H1 (cell line): ENCODE results near the gene OR56A5. TPM values are rescaled to one million over a fixed set of nuclear protein-coding genes. Genes with fewer than 3 reads are reported as not detected.

Source experiments
- CTCF ChIA-PET: fragments of 300-600 bp; sonication (Branson Sonifier 250); formaldehyde crosslinking; loops from one replicate; lab custom pipeline; 2021; ENCODE audit not compliant: partially characterized antibody; lab: Charles Lee
- POLR2A ChIA-PET: fragments of 300-600 bp; sonication (Branson Sonifier 250); formaldehyde crosslinking; loops from one replicate; lab custom pipeline; 2021; ENCODE audit warnings: inconsistent platforms; ENCODE audit not compliant: partially characterized antibody; lab: Charles Lee
- DNase-seq, 2 experiments: peaks; one replicate each; pipeline versions ENCODE4 v3.0.0 to v3.0.0-alpha.2; 2010 to 2022; ENCODE audit warnings: low spot score in 2 of 2, low read depth in 1 of 2, mixed read lengths in 1 of 2
- FAIRE-seq: peaks from 2 replicates; lab custom pipeline; 2011; peaks lifted over from hg19 to GRCh38; lab: Jason Lieb, UNC
- H2AFZ ChIP-seq: 2 replicates; pipeline ENCODE4 v1.8.1; 2012; ENCODE audit warnings: low read length, inconsistent platforms
- H2AK5ac ChIP-seq: 2 replicates; pipeline ENCODE4 v1.6.1; 2013; ENCODE audit warnings: low read depth, low read length
- H2BK120ac ChIP-seq: replicated peaks from 2 replicates; pipeline ENCODE3; 2013; ENCODE audit warnings: low read depth, low read length, inconsistent platforms
- H2BK12ac ChIP-seq: 2 replicates; pipeline ENCODE4 v1.6.1; 2013; ENCODE audit warnings: low read depth, low read length
- H2BK15ac ChIP-seq: 2 replicates; pipeline ENCODE4 v1.6.1; 2013; ENCODE audit warnings: low read length
- H2BK20ac ChIP-seq: 2 replicates; pipeline ENCODE4 v1.6.1; 2013; ENCODE audit warnings: low read length
- H2BK5ac ChIP-seq: 2 replicates; pipeline ENCODE4 v1.6.1; 2013; ENCODE audit warnings: low read depth, low read length
- H3K14ac ChIP-seq: 2 replicates; pipeline ENCODE4 v1.6.1; 2013; ENCODE audit warnings: inconsistent platforms; ENCODE audit not compliant: insufficient read length
- H3K18ac ChIP-seq: 2 replicates; pipeline ENCODE4 v1.6.1; 2013; ENCODE audit warnings: low read length; ENCODE audit errors: extremely low read depth
- H3K23ac ChIP-seq: 2 replicates; pipeline ENCODE4 v1.6.1; 2013; ENCODE audit warnings: inconsistent platforms; ENCODE audit not compliant: insufficient read length
- H3K23me2 ChIP-seq: 2 replicates; pipeline ENCODE4 v1.6.1; 2013; ENCODE audit warnings: low read depth, low read length
- H3K27ac ChIP-seq: 2 replicates; pipeline ENCODE4 v1.6.1; 2011; ENCODE audit warnings: low read depth, low read length, inconsistent platforms
- H3K27me3 ChIP-seq, 4 experiments: replicated peaks in 1 of 4; 1 replicate in 1 of 4; 2 replicates in 3 of 4; pipeline versions ENCODE4 v1.6.1 to v1.8.1; 2011 to 2013; ENCODE audit warnings: low read length in 3 of 4, mild to moderate bottlenecking in 3 of 4, inconsistent platforms in 2 of 4, mixed read lengths in 2 of 4, moderate library complexity in 1 of 4; ENCODE audit not compliant: control insufficient read depth in 3 of 4, insufficient read depth in 3 of 4; ENCODE audit errors: extremely low read depth in 1 of 4
- H3K36me3 ChIP-seq, 4 experiments: 2 replicates each; pipeline versions ENCODE4 v1.6.1 to v1.8.1; 2011 to 2013; ENCODE audit warnings: mild to moderate bottlenecking in 4 of 4, low read length in 3 of 4, moderate library complexity in 2 of 4, control low read depth in 1 of 4, inconsistent platforms in 1 of 4; ENCODE audit not compliant: insufficient read depth in 4 of 4, control insufficient read depth in 2 of 4
- H3K4ac ChIP-seq: replicated peaks from 2 replicates; pipeline ENCODE3; 2013; ENCODE audit warnings: low read length, low read depth, mixed read lengths, inconsistent platforms; ENCODE audit not compliant: insufficient read length
- H3K4me1 ChIP-seq, 4 experiments: replicated peaks in 1 of 4; 1 replicate in 1 of 4; 2 replicates in 3 of 4; pipeline versions ENCODE4 v1.6.1 to v1.8.1; 2011 to 2013; ENCODE audit warnings: low read length in 3 of 4, inconsistent platforms in 2 of 4, mixed read lengths in 1 of 4; ENCODE audit not compliant: insufficient read depth in 4 of 4, control insufficient read depth in 3 of 4
- H3K4me2 ChIP-seq, 2 experiments: 2 replicates each; pipeline versions ENCODE4 v1.6.1 to v1.8.1; 2011 to 2013; ENCODE audit warnings: low read depth in 2 of 2, low read length in 2 of 2, control low read depth in 1 of 2, inconsistent platforms in 1 of 2, mild to moderate bottlenecking in 1 of 2; ENCODE audit not compliant: insufficient read depth in 1 of 2
- H3K4me3 ChIP-seq, 4 experiments: fragments of 200-600, 300-600 bp in 1 of 4; sonication (generic), shearing (Covaris generic), sonication (Bioruptor Twin) in 1 of 4; 2 replicates each; pipeline versions ENCODE4 v1.5.1 to v1.8.1; 2011 to 2016; ENCODE audit warnings: low read length in 4 of 4, low read depth in 3 of 4, control low read depth in 2 of 4, inconsistent platforms in 2 of 4, mild to moderate bottlenecking in 2 of 4, mixed read lengths in 1 of 4, moderate library complexity in 1 of 4; ENCODE audit not compliant: insufficient read depth in 2 of 4; ENCODE audit errors: extremely low read depth in 1 of 4
- H3K56ac ChIP-seq: replicated peaks from 2 replicates; pipeline ENCODE3; 2013; ENCODE audit warnings: low read depth, mild to moderate bottlenecking, mixed read lengths, low read length, inconsistent platforms; ENCODE audit not compliant: insufficient read length
- H3K79me1 ChIP-seq: 2 replicates; pipeline ENCODE4 v1.6.1; 2013; ENCODE audit warnings: low read depth, low read length, control low read depth
- H3K79me2 ChIP-seq, 2 experiments: 2 replicates each; pipeline versions ENCODE4 v1.6.1 to v1.8.1; 2012 to 2013; ENCODE audit warnings: low read length in 2 of 2, mild to moderate bottlenecking in 2 of 2, inconsistent platforms in 1 of 2; ENCODE audit not compliant: insufficient read depth in 2 of 2, control insufficient read depth in 1 of 2
- H3K9ac ChIP-seq, 4 experiments: replicated peaks in 1 of 4; 1 replicate in 1 of 4; 2 replicates in 3 of 4; pipeline versions ENCODE4 v1.6.1 to v1.8.1; 2011 to 2013; ENCODE audit warnings: low read depth in 3 of 4, low read length in 3 of 4, control low read depth in 2 of 4, mild to moderate bottlenecking in 2 of 4, moderate library complexity in 2 of 4, inconsistent platforms in 1 of 4; ENCODE audit errors: extremely low read depth in 1 of 4
- H3K9me3 ChIP-seq, 2 experiments: 2 replicates each; pipeline versions ENCODE4 v1.6.1 to v1.8.1; 2012 to 2013; ENCODE audit warnings: mild to moderate bottlenecking in 2 of 2, moderate library complexity in 2 of 2, control low read depth in 1 of 2, inconsistent platforms in 1 of 2, low read depth in 1 of 2, low read length in 1 of 2, mixed read lengths in 1 of 2; ENCODE audit not compliant: insufficient read depth in 2 of 2
- H4K20me1 ChIP-seq, 2 experiments: replicated peaks in 1 of 2; 2 replicates each; pipeline versions ENCODE3 to v1.8.1; 2011 to 2013; ENCODE audit warnings: inconsistent platforms in 2 of 2, low read length in 2 of 2, mild to moderate bottlenecking in 1 of 2; ENCODE audit not compliant: insufficient read depth in 2 of 2, control insufficient read depth in 1 of 2
- H4K5ac ChIP-seq: 2 replicates; pipeline ENCODE4 v1.6.1; 2013; ENCODE audit warnings: low read length, low read depth, mixed read lengths, inconsistent platforms; ENCODE audit not compliant: insufficient read length
- H4K8ac ChIP-seq: 2 replicates; pipeline ENCODE4 v1.8.0; 2013; ENCODE audit warnings: mild to moderate bottlenecking, moderate library complexity, low read length, inconsistent platforms; ENCODE audit not compliant: insufficient read depth; ENCODE audit errors: extremely low read depth
- H4K91ac ChIP-seq: replicated peaks from 2 replicates; pipeline ENCODE3; 2013; ENCODE audit warnings: low read length, mixed read lengths, inconsistent platforms; ENCODE audit not compliant: insufficient read length
- BRCA1 ChIP-seq: IDR thresholded peaks from 2 replicates; pipeline ENCODE4 v1.6.1; 2012; ENCODE audit warnings: low read depth, low read length, improper control_type of control experiment
- FOSL1 ChIP-seq: IDR thresholded peaks from 2 replicates; pipeline ENCODE4 v1.6.1; 2011; ENCODE audit warnings: mild to moderate bottlenecking, low read depth, low read length, moderate library complexity; ENCODE audit not compliant: insufficient read depth
- TAF7 ChIP-seq: optimal IDR thresholded peaks from 2 replicates; pipeline ENCODE3; 2011; ENCODE audit warnings: low read depth, mild to moderate bottlenecking, inconsistent platforms, low read length, moderate library complexity, borderline replicate concordance
- WGBS, 2 experiments: shearing (Covaris generic) in 1 of 2; methylation state at CpG; one replicate each; pipeline versions ENCODE4 v1.1.6 to v1.1.7; 2013 to 2015; ENCODE audit warnings: low lambda C conversion rate in 2 of 2, mixed read lengths in 2 of 2, inconsistent platforms in 1 of 2, low coverage in 1 of 2, missing lambda C conversion rate in 1 of 2; ENCODE audit not compliant: insufficient replicate concordance in 2 of 2, insufficient coverage in 1 of 2, insufficient read length in 1 of 2; ENCODE audit errors: extremely low coverage in 1 of 2, missing lambda C conversion rate in 1 of 2; 5-methylcytosine and 5-hydroxymethylcytosine counted together
- polyA plus RNA-seq, 7 experiments: library from polyadenylated mRNA; depleted of rRNA in 3 of 7; stranded (reverse) in 5 of 7; unstranded in 2 of 7; fragments of >200 nt in 5 of 7; fragments of 200-250 nt in 2 of 7; gene quantifications; 1 replicate in 5 of 7; 2 replicates in 1 of 7; 4 replicates in 1 of 7; pipeline versions ENCODE4 v1.2.1 to v1.2.3, GENCODE V29; 2011 to 2013; ENCODE audit warnings: missing spikeins in 2 of 7, mixed read lengths in 2 of 7
- total RNA-seq: library from RNA; stranded (reverse); fragmentation: NEBNext Ultra II Directional; extraction: Animal tissue kit (Norgen Biotek cat#: 25700); gene quantifications from 2 replicates; pipeline ENCODE4 v1.2.1, GENCODE V29; 2021
- TF ChIP-seq, protein P1 (sequence below): IDR thresholded peaks from 2 replicates; pipeline ENCODE4 v1.6.1; 2012; ENCODE audit warnings: low read length, inconsistent platforms

OR56A5 gene
- total and polyA plus RNA-seq, 2 of the 8 experiments (the other 6 are each of a cell fraction or from before 2014, with no cell fraction given): 0.14 TPM; not detected in 1

DNA sequence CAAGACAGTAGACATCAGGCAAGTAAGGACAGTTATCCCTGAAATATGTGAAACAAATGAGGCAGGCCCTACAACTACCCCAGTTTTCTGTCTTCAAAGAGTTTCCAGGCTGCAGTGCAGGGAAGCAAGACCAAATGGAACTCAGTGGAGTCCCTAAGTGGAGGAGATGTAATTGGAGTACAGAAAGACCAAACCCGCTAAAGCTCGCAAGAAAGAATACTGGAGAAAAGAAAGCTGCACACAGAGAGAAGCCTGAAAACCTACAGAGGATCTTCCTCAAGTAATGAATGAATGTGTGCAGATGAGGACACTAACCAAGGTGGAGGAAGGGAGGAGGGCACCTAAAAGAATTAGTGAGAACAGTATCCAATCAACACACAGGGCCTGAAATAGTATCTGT lies 27.5 kb downstream of the OR56A5 start:
- no peak overlapping the region for H3K23ac ChIP-seq
- no peaks in the 10 kb centered on the region for H3K4me1 ChIP-seq
- no peak overlapping the region for H4K91ac ChIP-seq
- H3K4me3 ChIP-seq: no peak overlapping the region
- no peak overlapping the region for H2BK15ac ChIP-seq
- 87% methylated on average over 2 of the region's 2 CpGs; no CpG with 5 or more reads in 1 of the 2 experiments for WGBS, 2 experiments
- H4K8ac ChIP-seq: no peak overlapping the region
- H2AK5ac ChIP-seq: no peak overlapping the region
- H3K27ac ChIP-seq: no peak overlapping the region
- DNase-seq: no peak
- ChIA-PET CTCF (no interaction called here), POLR2A (no interaction called here)
- H3K23me2 ChIP-seq: no peaks in the 10 kb centered on the region
- H3K4ac ChIP-seq: no peak overlapping the region
- no peak for FAIRE-seq
- no peak overlapping the region for H4K5ac ChIP-seq
- no peak overlapping the region for H3K18ac ChIP-seq
- H4K20me1 ChIP-seq: no peaks in the 10 kb centered on the region
- no peak overlapping the region for H3K9ac ChIP-seq
- no peak overlapping the region for H2BK20ac ChIP-seq
- H2AFZ ChIP-seq: no peak overlapping the region
- no peaks in the 10 kb centered on the region for H3K36me3 ChIP-seq
- H2BK12ac ChIP-seq: no peak overlapping the region
- H3K79me2 ChIP-seq: no peaks in the 10 kb centered on the region
- H3K79me1 ChIP-seq: no peaks in the 10 kb centered on the region
- H2BK120ac ChIP-seq: no peak overlapping the region
- no peak overlapping the region for H2BK5ac ChIP-seq
- H3K4me2 ChIP-seq: no peak overlapping the region
- H3K14ac ChIP-seq: no peak overlapping the region
- no peaks in the 10 kb centered on the region for H3K27me3 ChIP-seq
- no peak overlapping the region for H3K56ac ChIP-seq
- H3K9me3 ChIP-seq: no peaks in the 10 kb centered on the region; a peak in 1 of 4 replicates
- no peak for TF ChIP-seq TAF7
- TF ChIP-seq, protein P1, sequence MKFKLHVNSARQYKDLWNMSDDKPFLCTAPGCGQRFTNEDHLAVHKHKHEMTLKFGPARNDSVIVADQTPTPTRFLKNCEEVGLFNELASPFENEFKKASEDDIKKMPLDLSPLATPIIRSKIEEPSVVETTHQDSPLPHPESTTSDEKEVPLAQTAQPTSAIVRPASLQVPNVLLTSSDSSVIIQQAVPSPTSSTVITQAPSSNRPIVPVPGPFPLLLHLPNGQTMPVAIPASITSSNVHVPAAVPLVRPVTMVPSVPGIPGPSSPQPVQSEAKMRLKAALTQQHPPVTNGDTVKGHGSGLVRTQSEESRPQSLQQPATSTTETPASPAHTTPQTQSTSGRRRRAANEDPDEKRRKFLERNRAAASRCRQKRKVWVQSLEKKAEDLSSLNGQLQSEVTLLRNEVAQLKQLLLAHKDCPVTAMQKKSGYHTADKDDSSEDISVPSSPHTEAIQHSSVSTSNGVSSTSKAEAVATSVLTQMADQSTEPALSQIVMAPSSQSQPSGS: no peak
- no peak for TF ChIP-seq FOSL1
- TF ChIP-seq BRCA1: no peak
